H9 (cell line): ENCODE data around the gene EVC. TPM values are rescaled to one million over a fixed set of nuclear protein-coding genes. Genes with fewer than 3 reads are reported as not detected.
A peak's percentile ranks its signal among the peaks of the same experiment; 100 is the strongest.

Source experiments
- DNase-seq: peaks from one replicate; pipeline ENCODE4 v3.0.0-alpha.2; 2017
- H2AFZ ChIP-seq: one replicate; pipeline ENCODE4 v1.6.1; 2013; ENCODE audit warnings: mild to moderate bottlenecking, low read length, control low read depth, moderate library complexity
- H2AK5ac ChIP-seq: 2 replicates; pipeline ENCODE4 v1.6.1; 2013; ENCODE audit warnings: low read length, control low read depth, mixed read lengths; ENCODE audit not compliant: insufficient read length
- H2BK120ac ChIP-seq: one replicate; pipeline ENCODE4 v1.6.1; 2013; ENCODE audit warnings: low read depth, mild to moderate bottlenecking, low read length, control low read depth, inconsistent platforms; ENCODE audit not compliant: poor library complexity, severe bottlenecking
- H2BK12ac ChIP-seq: 2 replicates; pipeline ENCODE4 v1.6.1; 2013; ENCODE audit warnings: low read length, control low read depth, mixed read lengths, low read depth; ENCODE audit not compliant: insufficient read length
- H2BK15ac ChIP-seq: 2 replicates; pipeline ENCODE4 v1.6.1; 2013; ENCODE audit warnings: low read depth, low read length, control low read depth
- H2BK20ac ChIP-seq: one replicate; pipeline ENCODE4 v1.6.1; 2013; ENCODE audit warnings: low read depth, mild to moderate bottlenecking, low read length, control low read depth, inconsistent platforms; ENCODE audit not compliant: poor library complexity, severe bottlenecking
- H2BK5ac ChIP-seq: 2 replicates; pipeline ENCODE4 v1.6.1; 2013; ENCODE audit warnings: low read length, control low read depth, mixed read lengths; ENCODE audit not compliant: insufficient read length
- H3K14ac ChIP-seq: 2 replicates; pipeline ENCODE4 v1.6.1; 2013; ENCODE audit warnings: low read length, control low read depth; ENCODE audit not compliant: insufficient read depth
- H3K18ac ChIP-seq: 2 replicates; pipeline ENCODE4 v1.6.1; 2013; ENCODE audit warnings: low read depth, mild to moderate bottlenecking, mixed read lengths, low read length, control low read depth; ENCODE audit not compliant: insufficient read length
- H3K23ac ChIP-seq: 2 replicates; pipeline ENCODE4 v1.6.1; 2013; ENCODE audit warnings: low read length, control low read depth, mixed read lengths, low read depth; ENCODE audit not compliant: insufficient read length
- H3K23me2 ChIP-seq: 2 replicates; pipeline ENCODE4 v1.6.1; 2013; ENCODE audit warnings: low read depth, mild to moderate bottlenecking, mixed read lengths, low read length, control low read depth; ENCODE audit not compliant: insufficient read length, poor library complexity, severe bottlenecking
- H3K27ac ChIP-seq: 2 replicates; pipeline ENCODE4 v1.5.1; 2013; ENCODE audit warnings: low read length, control low read depth, mixed read lengths, low read depth; ENCODE audit not compliant: insufficient read length
- H3K27me3 ChIP-seq: 2 replicates; pipeline ENCODE4 v1.6.1; 2013; ENCODE audit warnings: low read length, control low read depth, inconsistent platforms; ENCODE audit not compliant: insufficient read depth
- H3K4ac ChIP-seq: 2 replicates; pipeline ENCODE4 v1.6.1; 2013; ENCODE audit warnings: low read depth, mild to moderate bottlenecking, control low read depth, inconsistent platforms, low read length, moderate library complexity
- H3K4me1 ChIP-seq: 2 replicates; pipeline ENCODE4 v1.6.1; 2013; ENCODE audit warnings: low read length, control low read depth, inconsistent platforms; ENCODE audit not compliant: insufficient read depth
- H3K4me2 ChIP-seq: 2 replicates; pipeline ENCODE4 v1.6.1; 2013; ENCODE audit warnings: low read length, control low read depth, mixed read lengths; ENCODE audit not compliant: insufficient read length, insufficient read depth
- H3K56ac ChIP-seq: 2 replicates; pipeline ENCODE4 v1.6.1; 2013; ENCODE audit warnings: low read depth, mild to moderate bottlenecking, mixed read lengths, low read length, control low read depth; ENCODE audit not compliant: insufficient read length
- H3K79me1 ChIP-seq: 2 replicates; pipeline ENCODE4 v1.6.1; 2013; ENCODE audit warnings: low read depth, mild to moderate bottlenecking, moderate library complexity, low read length, control low read depth, inconsistent platforms; ENCODE audit not compliant: insufficient read depth, poor library complexity, severe bottlenecking
- H3K79me2 ChIP-seq: 2 replicates; pipeline ENCODE4 v1.6.1; 2013; ENCODE audit warnings: low read length, control low read depth, inconsistent platforms; ENCODE audit not compliant: insufficient read depth
- H3K9ac ChIP-seq: 2 replicates; pipeline ENCODE4 v1.6.1; 2013; ENCODE audit warnings: low read length, control low read depth, mixed read lengths; ENCODE audit not compliant: insufficient read length; ENCODE audit errors: extremely low read depth
- H3K9me3 ChIP-seq: one replicate; pipeline ENCODE4 v1.6.1; 2013; ENCODE audit warnings: low read depth, low read length, inconsistent platforms; ENCODE audit not compliant: control insufficient read depth
- H3T11ph ChIP-seq: one replicate; pipeline ENCODE4 v1.6.1; 2013; ENCODE audit warnings: mild to moderate bottlenecking, low read length, control low read depth, inconsistent platforms
- H4K20me1 ChIP-seq: one replicate; pipeline ENCODE4 v1.6.1; 2013; ENCODE audit not compliant: control insufficient read depth, insufficient read length, insufficient read depth
- H4K5ac ChIP-seq: 2 replicates; pipeline ENCODE4 v1.6.1; 2013; ENCODE audit warnings: low read depth, mild to moderate bottlenecking, mixed read lengths, low read length, control low read depth; ENCODE audit not compliant: insufficient read length
- H4K8ac ChIP-seq: replicated peaks from 2 replicates; pipeline ENCODE4 v1.6.1; 2013; ENCODE audit warnings: low read length, control low read depth, mixed read lengths, low read depth; ENCODE audit not compliant: insufficient read length
- H4K91ac ChIP-seq: 2 replicates; pipeline ENCODE4 v1.6.1; 2013; ENCODE audit warnings: low read depth, mild to moderate bottlenecking, moderate library complexity, mixed read lengths, low read length, control low read depth; ENCODE audit not compliant: insufficient read length
- H3K27ac Mint-ChIP-seq, 3 experiments: 2 replicates in 2 of 3; 3 replicates in 1 of 3; pipeline ENCODE4 v1.8.0; 2020 to 2021; ENCODE audit warnings: mixed read lengths in 3 of 3, mild to moderate bottlenecking in 1 of 3, moderate library complexity in 1 of 3
- H3K27me3 Mint-ChIP-seq: 2 replicates; pipeline ENCODE4 v1.8.0; 2021; ENCODE audit warnings: low read depth, mild to moderate bottlenecking, moderate library complexity, mixed read lengths
- H3K36me3 Mint-ChIP-seq, 3 experiments: 2 replicates in 2 of 3; 3 replicates in 1 of 3; pipeline ENCODE4 v1.8.0; 2020 to 2021; ENCODE audit warnings: low read depth in 3 of 3, mixed read lengths in 3 of 3; ENCODE audit not compliant: insufficient read depth in 1 of 3
- H3K4me1 Mint-ChIP-seq, 2 experiments: 2 replicates each; pipeline ENCODE4 v1.8.0; 2020; ENCODE audit warnings: mixed read lengths in 2 of 2
- H3K4me3 Mint-ChIP-seq, 2 experiments: 2 replicates in 1 of 2; 3 replicates in 1 of 2; pipeline ENCODE4 v1.8.0; 2020 to 2021; ENCODE audit warnings: mild to moderate bottlenecking in 2 of 2, mixed read lengths in 2 of 2, moderate library complexity in 1 of 2
- H3K9me3 Mint-ChIP-seq, 2 experiments: 2 replicates in 1 of 2; 3 replicates in 1 of 2; pipeline ENCODE4 v1.8.0; 2020; ENCODE audit warnings: mild to moderate bottlenecking in 2 of 2, mixed read lengths in 2 of 2, moderate library complexity in 1 of 2
- WGBS: extraction: QIAGEN DNeasy Blood & Tissue Kit; methylation state at CpG from one replicate; pipeline ENCODE4 v1.1.7; 2013; ENCODE audit warnings: missing lambda C conversion rate, low lambda C conversion rate, mixed read lengths; ENCODE audit not compliant: insufficient read length; ENCODE audit errors: extremely low coverage; 5-methylcytosine and 5-hydroxymethylcytosine counted together
- total RNA-seq: library from RNA; stranded (reverse); gene quantifications from 2 replicates; pipeline ENCODE4 v1.2.1, GENCODE V29; 2021
- TF ChIP-seq, protein P1 (sequence below): fragments of 200-600 bp; sonication (generic); conservative IDR thresholded peaks from 3 replicates; pipeline ENCODE4 v1.8.0; 2021; ENCODE audit warnings: antibody characterized with exemption, mild to moderate bottlenecking

Gene EVC
- total RNA-seq, 1 experiment from 2014 or later, result 10.1 TPM

DNA sequence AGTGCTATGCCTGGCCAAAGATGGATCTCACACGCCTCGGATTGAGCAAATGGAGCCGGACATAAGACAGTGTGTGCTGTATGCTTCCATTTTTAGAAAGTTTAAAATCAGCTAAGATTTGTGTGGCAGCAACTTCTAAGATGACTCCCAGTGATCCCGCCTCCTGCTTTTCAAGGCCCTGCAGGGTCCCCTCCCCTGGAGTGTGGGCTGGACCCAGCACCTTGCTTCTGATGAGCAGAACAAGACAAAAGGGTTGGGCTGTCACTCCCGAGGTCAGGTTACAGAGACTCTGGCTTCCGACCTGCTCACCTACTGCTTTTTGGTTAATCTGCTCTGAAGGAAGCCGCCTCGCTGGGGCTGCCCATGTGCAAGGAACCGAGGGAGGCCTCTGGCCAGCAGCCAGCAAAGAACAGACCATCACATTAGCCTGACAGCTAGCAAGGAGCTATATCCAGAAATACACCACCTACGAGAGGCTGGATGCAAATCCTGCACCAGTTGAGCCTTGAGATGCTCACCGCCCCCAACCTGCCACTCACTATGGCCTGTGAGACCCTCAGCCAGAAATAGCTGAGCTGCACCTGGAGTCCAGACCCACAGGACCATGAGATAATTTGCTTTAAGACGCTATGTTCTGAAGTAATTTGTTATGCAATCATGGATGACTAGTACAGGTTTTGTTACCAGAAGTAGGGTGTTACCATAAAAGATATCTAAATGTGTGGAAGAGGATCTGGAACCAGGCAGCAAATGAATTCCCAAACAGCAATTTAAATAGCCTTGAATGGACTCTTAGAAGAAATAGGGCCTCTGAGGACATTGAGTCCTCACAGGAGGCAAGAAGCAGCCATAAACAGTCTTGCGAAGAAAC, 134.3 kb downstream of the EVC start:
- H4K5ac ChIP-seq, result no peak overlapping the region
- no peak overlapping the region for H3K23ac ChIP-seq
- H4K8ac ChIP-seq, result no peak overlapping the region
- no peak overlapping the region for H2BK20ac ChIP-seq
- TF ChIP-seq, protein P1, sequence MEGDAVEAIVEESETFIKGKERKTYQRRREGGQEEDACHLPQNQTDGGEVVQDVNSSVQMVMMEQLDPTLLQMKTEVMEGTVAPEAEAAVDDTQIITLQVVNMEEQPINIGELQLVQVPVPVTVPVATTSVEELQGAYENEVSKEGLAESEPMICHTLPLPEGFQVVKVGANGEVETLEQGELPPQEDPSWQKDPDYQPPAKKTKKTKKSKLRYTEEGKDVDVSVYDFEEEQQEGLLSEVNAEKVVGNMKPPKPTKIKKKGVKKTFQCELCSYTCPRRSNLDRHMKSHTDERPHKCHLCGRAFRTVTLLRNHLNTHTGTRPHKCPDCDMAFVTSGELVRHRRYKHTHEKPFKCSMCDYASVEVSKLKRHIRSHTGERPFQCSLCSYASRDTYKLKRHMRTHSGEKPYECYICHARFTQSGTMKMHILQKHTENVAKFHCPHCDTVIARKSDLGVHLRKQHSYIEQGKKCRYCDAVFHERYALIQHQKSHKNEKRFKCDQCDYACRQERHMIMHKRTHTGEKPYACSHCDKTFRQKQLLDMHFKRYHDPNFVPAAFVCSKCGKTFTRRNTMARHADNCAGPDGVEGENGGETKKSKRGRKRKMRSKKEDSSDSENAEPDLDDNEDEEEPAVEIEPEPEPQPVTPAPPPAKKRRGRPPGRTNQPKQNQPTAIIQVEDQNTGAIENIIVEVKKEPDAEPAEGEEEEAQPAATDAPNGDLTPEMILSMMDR, result no peak
- no peak overlapping the region for H3K18ac ChIP-seq
- no peaks in the 10 kb centered on the region for H3K27me3 ChIP-seq
- no peak overlapping the region for H3K27ac ChIP-seq
- Mint-ChIP-seq H3K9me3 (no peaks in the 10 kb centered on the region), H3K27me3 (no peaks in the 10 kb centered on the region), H3K4me3 (no peak overlapping the region), H3K4me1 (peaks cover 9 to 10% of the 10 kb centered on the region in 2 experiments), H3K27ac (peak overlapping the region; percentile 9 to 83 (median 49); a peak in 3 of 7 replicates), H3K36me3 (peaks cover 46 to 74% (median 68%) of the 10 kb centered on the region in 3 experiments)
- H2AFZ ChIP-seq, result no peak overlapping the region
- H2BK15ac ChIP-seq, result no peak overlapping the region
- H4K20me1 ChIP-seq, result no peaks in the 10 kb centered on the region
- no peak overlapping the region for H4K91ac ChIP-seq
- no peaks in the 10 kb centered on the region for H3K4me1 ChIP-seq
- H3K9me3 ChIP-seq, result no peaks in the 10 kb centered on the region
- H3K9ac ChIP-seq, result no peak overlapping the region
- no peak overlapping the region for H3K4me2 ChIP-seq
- no peaks in the 10 kb centered on the region for H3K23me2 ChIP-seq
- H3K79me2 ChIP-seq, result no peaks in the 10 kb centered on the region
- H2BK5ac ChIP-seq, result no peak overlapping the region
- H2BK12ac ChIP-seq, result no peak overlapping the region
- no peak for DNase-seq
- H3K4ac ChIP-seq, result no peak overlapping the region
- no peak overlapping the region for H3K56ac ChIP-seq
- no CpG with 5 or more reads among the region's 13 CpGs for WGBS
- no peak overlapping the region for H3T11ph ChIP-seq
- H3K14ac ChIP-seq, result no peak overlapping the region
- H2BK120ac ChIP-seq, result no peak overlapping the region
- H2AK5ac ChIP-seq, result no peak overlapping the region
- no peaks in the 10 kb centered on the region for H3K79me1 ChIP-seq
